ENCODE data around the gene ZBTB34.

- TF ChIP-seq EZH2 (IDR thresholded peaks at IDR 0.05; ENCODE audit: borderline replicate concordance, insufficient read depth, low read length, poor library complexity, severe bottlenecking) (no peak), CTCF (IDR thresholded peaks at IDR 0.05; ENCODE audit: poor library complexity, severe bottlenecking) (no peak), MXI1 (conservative IDR thresholded peaks at IDR 0.05; ENCODE audit: poor library complexity, severe bottlenecking) (no peak), SMC3 (conservative IDR thresholded peaks at IDR 0.05; ENCODE audit: poor library complexity) (no peak), POLR2AphosphoS5 (IDR thresholded peaks at IDR 0.05) (no peak), RAD21 (conservative IDR thresholded peaks at IDR 0.05) (no peak), EP300 (conservative IDR thresholded peaks at IDR 0.05; ENCODE audit: poor library complexity, severe bottlenecking) (no peak), REST (IDR thresholded peaks at IDR 0.05; ENCODE audit: borderline replicate concordance) (no peak), TAF1 (IDR thresholded peaks at IDR 0.05; ENCODE audit: low read depth) (no peak)
Measured at GRCh38 chr9:126854734-126855133, 5.7 kb upstream of the ZBTB34 start.
